Heart left ventricle (tissue), 16 donors: ENCODE results near the gene LAMA4. TPM values are rescaled to one million over a fixed set of nuclear protein-coding genes. Genes with fewer than 3 reads are reported as not detected.
A peak's percentile ranks its signal among the peaks of the same experiment; 100 is the strongest.

Experiments
- ATAC-seq, 4 donors: fragments of 200-7000 bp; cut with Tn5 transposase; one replicate each; pipeline ENCODE4 v1.9.1; 2020 to 2022; ENCODE audit warnings: moderate library complexity in 4 of 4, mild to moderate bottlenecking in 3 of 4, moderate number of reproducible peaks in 1 of 4
- DNase-seq, 5 donors: peaks; one replicate each; pipeline ENCODE4 v3.0.0-alpha.2; 2020
- H3K27ac ChIP-seq, 12 donors: fragments of 200-600 bp; sonication (generic) in 4 of 12; one replicate each; pipeline versions ENCODE4 v1.5.0 to v1.8.0; 2016 to 2022; ENCODE audit warnings: mild to moderate bottlenecking in 2 of 12
- H3K27me3 ChIP-seq, 9 donors: fragments of 200-600 bp; sonication (generic) in 2 of 9; one replicate each; pipeline versions ENCODE4 v1.5.1 to v1.8.0; 2016 to 2022; ENCODE audit warnings: mild to moderate bottlenecking in 3 of 9
- H3K36me3 ChIP-seq, 9 donors: fragments of 200-600 bp; sonication (generic) in 2 of 9; one replicate each; pipeline versions ENCODE4 v1.5.0 to v1.8.0; 2018 to 2022; ENCODE audit warnings: mild to moderate bottlenecking in 2 of 9
- H3K4me1 ChIP-seq, 12 donors: fragments of 200-600 bp; sonication (generic) in 4 of 12; one replicate each; pipeline versions ENCODE4 v1.5.0 to v1.8.0; 2016 to 2022; ENCODE audit warnings: mild to moderate bottlenecking in 3 of 12
- H3K4me3 ChIP-seq, 12 donors: fragments of 200-600 bp; sonication (generic) in 4 of 12; one replicate each; pipeline versions ENCODE4 v1.5.0 to v1.8.0; 2017 to 2022; ENCODE audit warnings: mild to moderate bottlenecking in 9 of 12, moderate library complexity in 4 of 12
- H3K9me3 ChIP-seq, 12 donors: fragments of 200-600 bp; sonication (generic) in 4 of 12; one replicate each; pipeline versions ENCODE4 v1.5.0 to v1.8.0; 2016 to 2022; ENCODE audit warnings: mild to moderate bottlenecking in 1 of 12
- POLR2A ChIP-seq, 2 donors: fragments of 450-650 bp; IDR thresholded peaks; one replicate each; pipeline ENCODE4 v1.6.1; 2017; ENCODE audit warnings: antibody characterized with exemption in 2 of 2, mild to moderate bottlenecking in 2 of 2, moderate library complexity in 2 of 2
- WGBS, 4 donors: extraction: QIAGEN DNeasy Blood & Tissue Kit in 2 of 4; methylation state at CpG; one replicate each; pipeline versions ENCODE4 v1.1.5 to v1.1.7; 2013 to 2018; 5-methylcytosine and 5-hydroxymethylcytosine counted together
- intact Hi-C, 10 donors: fragments of 100-400 bp; cut with DNase I; formaldehyde crosslinking; loops; one replicate each; pipeline versions ENCODE4 v1.11.1 to v1.14.2; 2022
- polyA plus RNA-seq, 2 donors: library from polyadenylated mRNA; stranded (reverse); fragments of 200-250 nt; gene quantifications; one replicate each; pipeline ENCODE4 v1.2.3, GENCODE V29; 2013
- total RNA-seq, 9 donors: library from RNA; depleted of rRNA in 2 of 9; stranded (reverse); fragments of >200 nt in 2 of 9; fragmentation: NEBNext Ultra II Directional in 3 of 9; extraction: Animal tissue kit (Norgen Biotek cat#: 25700) in 3 of 9; gene quantifications; one replicate each; pipeline versions ENCODE4 v1.1.0 to v1.2.4, GENCODE V29; 2016 to 2023
- TF ChIP-seq, protein P1 (sequence below), 12 donors: fragments of 200-600 bp; sonication (generic) in 4 of 12; IDR thresholded peaks; one replicate each; pipeline versions ENCODE4 v1.5.0 to v1.8.0; 2018 to 2022; ENCODE audit warnings: antibody characterized with exemption in 12 of 12, mild to moderate bottlenecking in 5 of 12
- donor health status: ischemic (EF 13 %, LVEDD 7.1; RV severe dilation, severe dysfunction).
- donor health status: healthy with polysubstance abuse.
- donor health status: DM: no; HTN: yes; CAD: no.
- donor health status: DM: no; HTN: no; CAD: no.
- donor health status: ischemic (EF 25% LVEDD 6.9; RV normal size, moderate dysfunction).
- donor health status: ischemic (EF 25% LVEDD 5.7; RV mildly dilated, moderate dysfunction).
- donor health status: healthy.
- donor health status: DM: yes; HTN: yes; CAD: no.
- donor health status: ischemic (EF 35%, LVEDD 5.7; RV mildly dilated, moderate dysfunction).
- donor health status: nonischemic (EF 11% LVEDD 7.7; RV severe dilation, severe dysfunction).
- donor health status: DM: yes; HTN: yes; CAD: no.
- donor health status: PGD.
- donor health status: ischemic (EF 29% LVEDD 5.4; RV normal size, mild dysfunction).
- donor health status: nonischemic (EF 23%, LVEDD 6.1; RV moderate dilation, normal function).

Gene LAMA4
- total and polyA plus RNA-seq, 11 donors = 23.8 to 132 (median 56.9) TPM

DNA sequence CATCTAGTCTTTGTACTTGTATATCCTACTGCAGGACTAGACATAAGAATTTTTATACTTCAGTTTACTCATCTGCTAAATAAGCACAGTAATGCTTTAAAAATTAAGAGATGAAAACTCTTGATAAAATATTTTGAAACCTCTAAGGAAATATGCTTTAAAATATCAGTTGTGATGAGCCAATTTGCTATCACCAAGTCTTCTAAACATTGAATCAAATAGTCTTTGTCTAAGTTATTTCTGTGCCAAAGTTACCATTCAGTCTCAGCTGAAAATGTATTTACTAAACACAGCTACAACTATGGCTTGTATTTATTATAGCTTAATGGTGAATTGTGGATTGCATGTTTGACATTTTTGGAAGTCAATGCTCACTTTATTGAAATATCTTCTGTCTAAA is 46.5 kb upstream of the LAMA4 start:
- intact Hi-C loops = no loop called here
- ATAC-seq (no peak), DNase-seq (no peak)
- Histone ChIP-seq H3K27me3 (no peaks in the 10 kb centered on the region), H3K4me1 (peaks cover 0 to 22% (median 3%) of the 10 kb centered on the region in 12 donors), H3K27ac (no peak overlapping the region), H3K36me3 (no peaks in the 10 kb centered on the region), H3K4me3 (no peak overlapping the region), H3K9me3 (no peaks in the 10 kb centered on the region)
- TF ChIP-seq, protein P1, sequence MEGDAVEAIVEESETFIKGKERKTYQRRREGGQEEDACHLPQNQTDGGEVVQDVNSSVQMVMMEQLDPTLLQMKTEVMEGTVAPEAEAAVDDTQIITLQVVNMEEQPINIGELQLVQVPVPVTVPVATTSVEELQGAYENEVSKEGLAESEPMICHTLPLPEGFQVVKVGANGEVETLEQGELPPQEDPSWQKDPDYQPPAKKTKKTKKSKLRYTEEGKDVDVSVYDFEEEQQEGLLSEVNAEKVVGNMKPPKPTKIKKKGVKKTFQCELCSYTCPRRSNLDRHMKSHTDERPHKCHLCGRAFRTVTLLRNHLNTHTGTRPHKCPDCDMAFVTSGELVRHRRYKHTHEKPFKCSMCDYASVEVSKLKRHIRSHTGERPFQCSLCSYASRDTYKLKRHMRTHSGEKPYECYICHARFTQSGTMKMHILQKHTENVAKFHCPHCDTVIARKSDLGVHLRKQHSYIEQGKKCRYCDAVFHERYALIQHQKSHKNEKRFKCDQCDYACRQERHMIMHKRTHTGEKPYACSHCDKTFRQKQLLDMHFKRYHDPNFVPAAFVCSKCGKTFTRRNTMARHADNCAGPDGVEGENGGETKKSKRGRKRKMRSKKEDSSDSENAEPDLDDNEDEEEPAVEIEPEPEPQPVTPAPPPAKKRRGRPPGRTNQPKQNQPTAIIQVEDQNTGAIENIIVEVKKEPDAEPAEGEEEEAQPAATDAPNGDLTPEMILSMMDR (IDR thresholded peaks at IDR 0.05) = no peak
- no peak for TF ChIP-seq POLR2A (IDR thresholded peaks at IDR 0.05)

DNA sequence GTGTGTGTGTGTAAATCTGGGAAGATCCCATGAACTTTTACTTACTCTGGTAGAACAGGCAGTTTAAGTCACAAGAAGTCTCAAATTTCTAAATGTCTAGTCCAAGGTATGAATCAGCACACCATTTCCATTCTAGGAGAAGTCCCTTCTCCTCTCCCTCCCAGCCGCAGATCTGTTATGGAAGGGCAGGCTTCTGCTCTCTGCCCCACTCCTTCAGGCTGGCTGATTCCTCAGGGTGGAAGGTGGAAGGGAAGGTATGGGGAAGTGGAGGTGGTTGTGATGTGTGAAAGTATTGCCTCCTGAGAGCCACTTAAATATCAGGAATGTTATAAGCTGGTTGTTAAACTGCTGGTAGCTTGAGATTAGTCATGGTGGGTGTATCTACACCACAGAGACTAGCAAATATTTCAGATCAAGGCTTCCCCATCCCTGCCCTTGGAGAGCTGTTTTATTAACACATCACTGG is 44.5 kb upstream of the LAMA4 start:
- 82 to 95% (median 88%) methylated on average over 1 of the region's 1 CpG for WGBS, 4 donors
- Histone ChIP-seq H3K27ac (peak overlapping the region in 8 of 12 donors; percentile 8 to 73 (median 52)), H3K27me3 (no peaks in the 10 kb centered on the region), H3K9me3 (no peaks in the 10 kb centered on the region), H3K4me1 (peaks cover 0 to 22% (median 3%) of the 10 kb centered on the region in 12 donors), H3K4me3 (no peak overlapping the region), H3K36me3 (no peaks in the 10 kb centered on the region)
- ATAC-seq = peak in 3 of 4 donors; percentile 31 to 58 (median 44)
- no peak for DNase-seq
- intact Hi-C loops = no loop called here
- TF ChIP-seq POLR2A (IDR thresholded peaks at IDR 0.05) = no peak
- TF ChIP-seq, protein P1 (IDR thresholded peaks at IDR 0.05) = no peak

DNA sequence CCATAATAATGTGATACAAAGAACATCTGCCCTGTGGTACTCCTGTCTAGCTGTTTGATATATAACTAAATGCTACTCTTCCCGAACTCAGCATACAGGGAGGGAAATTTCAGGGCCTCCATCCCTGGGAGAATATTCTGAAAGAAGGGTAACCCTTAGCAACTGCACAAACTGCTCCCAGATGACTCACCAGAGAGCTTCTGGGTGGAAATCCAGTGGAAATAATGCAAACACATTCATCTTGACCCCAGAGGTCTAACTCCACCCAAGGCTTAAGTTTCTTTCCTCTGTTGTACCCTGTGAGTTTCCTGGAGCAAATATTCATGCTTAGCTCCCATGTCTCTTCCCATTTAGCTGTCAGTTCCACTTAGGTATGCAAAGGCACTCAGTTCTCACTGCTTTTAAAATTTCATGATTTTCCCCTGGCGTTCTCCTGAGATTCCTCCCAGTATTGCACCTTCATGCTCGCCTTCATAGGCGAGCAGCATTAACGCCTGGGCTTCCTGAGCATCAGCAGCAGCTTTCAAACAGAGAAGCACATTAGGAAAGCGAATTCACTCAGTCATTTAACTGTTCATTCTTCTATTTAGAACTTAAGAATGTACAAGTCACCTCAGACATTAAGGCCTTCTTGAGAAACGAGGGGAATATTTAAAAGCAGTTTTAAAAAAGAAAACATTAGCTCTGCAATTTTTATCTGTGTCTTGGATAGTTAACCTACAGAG is 43.8 kb upstream of the LAMA4 start:
- peak overlapping the region in 8 of 12 donors; percentile 31 to 73 (median 62) for H3K27ac ChIP-seq
- ATAC-seq (peak; percentile 36 to 89 (median 85)), DNase-seq (no peak)
- H3K4me3 ChIP-seq = no peak overlapping the region
- TF ChIP-seq POLR2A (IDR thresholded peaks at IDR 0.05) = no peak
- TF ChIP-seq, protein P1 (IDR thresholded peaks at IDR 0.05) = no peak
- 58 to 73% (median 70%) methylated on average over 7 of the region's 7 CpGs for WGBS, 4 donors
- H3K9me3 ChIP-seq = no peaks in the 10 kb centered on the region
- intact Hi-C loops = no loop called here
- H3K4me1 ChIP-seq = peaks cover 0 to 22% (median 3%) of the 10 kb centered on the region in 12 donors
- no peaks in the 10 kb centered on the region for H3K27me3 ChIP-seq
- H3K36me3 ChIP-seq = no peaks in the 10 kb centered on the region

DNA sequence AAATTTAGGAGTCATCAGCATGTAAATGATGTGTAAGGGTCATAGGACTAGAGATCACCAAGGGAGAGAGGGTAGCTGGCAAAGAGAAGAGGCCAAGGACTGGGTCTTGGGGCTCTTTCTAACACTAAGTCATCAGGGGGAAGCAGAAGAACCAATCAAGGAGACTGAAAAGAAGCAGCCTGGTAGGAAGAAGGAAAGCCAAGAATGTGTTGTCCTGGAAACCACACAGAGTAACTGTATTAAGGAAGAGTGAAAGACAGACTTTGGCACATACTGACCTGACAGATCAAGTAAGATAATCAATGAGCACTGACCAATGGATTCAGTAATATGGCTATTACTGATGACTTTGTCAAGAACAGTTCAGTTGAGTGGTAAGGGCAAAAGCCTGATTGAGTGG is 42.3 kb upstream of the LAMA4 start:
- H3K27me3 ChIP-seq = no peaks in the 10 kb centered on the region
- H3K9me3 ChIP-seq = no peaks in the 10 kb centered on the region
- TF ChIP-seq, protein P1 (IDR thresholded peaks at IDR 0.05) = no peak
- TF ChIP-seq POLR2A (IDR thresholded peaks at IDR 0.05) = no peak
- intact Hi-C loops = no loop called here
- H3K4me1 ChIP-seq = peaks cover 0 to 22% (median 3%) of the 10 kb centered on the region in 12 donors
- ATAC-seq (no peak), DNase-seq (no peak)
- H3K4me3 ChIP-seq = no peak overlapping the region
- no peak overlapping the region for H3K27ac ChIP-seq
- H3K36me3 ChIP-seq = no peaks in the 10 kb centered on the region
